Body of pancreas (tissue), 4 donors: ENCODE data around the gene ADAMTS3. TPM values are rescaled to one million over a fixed set of nuclear protein-coding genes. Genes with fewer than 3 reads are reported as not detected.

Experiments used
- ATAC-seq: fragments of 150-250 bp; one replicate; pipeline ENCODE4 v1.9.1; 2016
- DNase-seq, 4 donors: peaks; one replicate each; pipeline ENCODE4 v3.0.0-alpha.2; 2019
- H3K27ac ChIP-seq, 4 donors: fragments of 200-600 bp; sonication (generic); 1 replicate in 3 of 4; 2 replicates in 1 of 4; pipeline versions ENCODE4 v1.5.1 to v1.6.1; 2016 to 2019; ENCODE audit warnings: mild to moderate bottlenecking in 1 of 4, mixed read lengths in 1 of 4, moderate library complexity in 1 of 4
- H3K27me3 ChIP-seq, 2 donors: fragments of 200-600 bp; sonication (generic); one replicate each; pipeline ENCODE4 v1.6.0; 2016; ENCODE audit warnings: mild to moderate bottlenecking in 1 of 2
- H3K36me3 ChIP-seq, 2 donors: fragments of 200-600 bp; sonication (generic); replicated peaks in 1 of 2; 2 replicates each; pipeline ENCODE4 v1.5.1; 2016; ENCODE audit warnings: low read depth in 2 of 2; ENCODE audit not compliant: insufficient read depth in 1 of 2
- H3K4me1 ChIP-seq: fragments of 200-600 bp; sonication (generic); one replicate; pipeline ENCODE4 v1.6.0; 2016
- H3K4me3 ChIP-seq, 2 donors: fragments of 200-600 bp; sonication (generic); 1 replicate in 1 of 2; 2 replicates in 1 of 2; pipeline ENCODE4 v1.5.1; 2016 to 2019
- H3K9me3 ChIP-seq, 3 donors: fragments of 200-600 bp; sonication (generic); 1 replicate in 2 of 3; 2 replicates in 1 of 3; pipeline ENCODE4 v1.5.1; 2016
- POLR2A ChIP-seq, 3 donors: fragments of 450-650 bp; IDR thresholded peaks; one replicate each; pipeline ENCODE4 v1.6.1; 2016; ENCODE audit warnings: antibody characterized with exemption in 3 of 3, mild to moderate bottlenecking in 2 of 3
- WGBS, 2 donors: methylation state at CpG; one replicate each; pipeline ENCODE4 v1.1.5; 2017; 5-methylcytosine and 5-hydroxymethylcytosine counted together
- intact Hi-C: fragments of 100-400 bp; cut with DNase I; formaldehyde crosslinking; loops from one replicate; pipeline ENCODE4 v1.15.1; 2023
- total RNA-seq, 2 donors: library from RNA; depleted of rRNA; stranded (reverse); fragments of >200 nt; gene quantifications; one replicate each; pipeline ENCODE4 v1.1.0, GENCODE V29; 2016
- TF ChIP-seq, protein P1 (sequence below), 7 experiments: fragments of 450-650 bp in 4 of 7; fragments of 200-600 bp in 3 of 7; sonication (generic) in 3 of 7; IDR thresholded peaks; one replicate each; pipeline ENCODE4 v1.5.1; 2016 to 2019; ENCODE audit warnings: antibody characterized with exemption in 7 of 7

ADAMTS3 gene
- total RNA-seq, result under 1 TPM; 0.26 to 0.33 TPM

DNA sequence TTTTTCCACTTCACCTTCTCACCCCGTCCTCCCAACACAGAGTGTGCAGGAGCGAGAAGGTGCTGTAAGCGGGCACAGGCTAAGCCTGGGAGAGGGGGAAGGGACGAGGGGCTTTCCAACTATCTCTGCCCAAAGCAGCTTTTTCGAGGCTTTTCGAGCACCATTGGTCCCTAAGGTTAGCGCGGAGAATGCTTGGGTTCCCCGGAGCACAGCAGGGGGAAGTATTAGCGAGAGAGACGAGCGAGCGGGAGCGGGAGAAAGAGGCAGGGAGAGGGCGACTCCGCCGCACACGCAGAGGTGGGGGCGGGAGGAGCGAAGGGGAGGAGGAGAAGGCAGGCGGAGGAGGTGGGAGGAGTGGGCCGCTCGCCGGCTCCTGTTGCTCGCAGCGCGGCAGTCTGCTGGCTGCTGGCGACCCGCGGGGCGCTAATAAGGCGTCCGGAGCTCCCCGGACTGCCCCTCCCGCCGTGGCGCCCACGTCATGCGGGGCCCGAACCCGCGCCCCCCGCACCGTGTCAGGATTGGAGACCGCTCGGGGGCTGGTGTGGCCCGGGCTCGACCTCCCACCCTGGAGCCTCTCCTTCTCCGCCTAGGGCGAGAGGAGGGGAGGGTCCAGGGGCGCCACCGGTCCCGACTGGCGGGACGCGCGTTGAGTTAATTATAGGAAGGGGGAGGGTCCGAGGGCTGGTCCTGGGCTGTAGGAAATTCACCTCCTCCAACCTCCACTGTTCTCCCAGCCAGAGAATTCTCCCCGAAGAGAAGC lies at the start of gene ADAMTS3:
TSS of gene ADAMTS3 (minus strand) at position 263 of the 760 bp plus-strand sequence. CDS start 459 bp downstream, outside the sequence.
- TF ChIP-seq, protein P1, sequence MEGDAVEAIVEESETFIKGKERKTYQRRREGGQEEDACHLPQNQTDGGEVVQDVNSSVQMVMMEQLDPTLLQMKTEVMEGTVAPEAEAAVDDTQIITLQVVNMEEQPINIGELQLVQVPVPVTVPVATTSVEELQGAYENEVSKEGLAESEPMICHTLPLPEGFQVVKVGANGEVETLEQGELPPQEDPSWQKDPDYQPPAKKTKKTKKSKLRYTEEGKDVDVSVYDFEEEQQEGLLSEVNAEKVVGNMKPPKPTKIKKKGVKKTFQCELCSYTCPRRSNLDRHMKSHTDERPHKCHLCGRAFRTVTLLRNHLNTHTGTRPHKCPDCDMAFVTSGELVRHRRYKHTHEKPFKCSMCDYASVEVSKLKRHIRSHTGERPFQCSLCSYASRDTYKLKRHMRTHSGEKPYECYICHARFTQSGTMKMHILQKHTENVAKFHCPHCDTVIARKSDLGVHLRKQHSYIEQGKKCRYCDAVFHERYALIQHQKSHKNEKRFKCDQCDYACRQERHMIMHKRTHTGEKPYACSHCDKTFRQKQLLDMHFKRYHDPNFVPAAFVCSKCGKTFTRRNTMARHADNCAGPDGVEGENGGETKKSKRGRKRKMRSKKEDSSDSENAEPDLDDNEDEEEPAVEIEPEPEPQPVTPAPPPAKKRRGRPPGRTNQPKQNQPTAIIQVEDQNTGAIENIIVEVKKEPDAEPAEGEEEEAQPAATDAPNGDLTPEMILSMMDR (IDR thresholded peaks at IDR 0.05), result no peak
- TF ChIP-seq POLR2A (IDR thresholded peaks at IDR 0.05), result peak in 1 of 3 donors; percentile 26
- H3K4me3 ChIP-seq, result peak within 1 kb of the TSS; percentile 35 to 51
- intact Hi-C loops, result no loop called here
- ATAC-seq, result peak; percentile 80
- WGBS, 2 donors, result 1% methylated on average over 37 to 40 of the region's 59 CpGs
- H3K36me3 ChIP-seq, result no peaks in the 10 kb centered on the region
- DNase-seq, result peak; percentile 47 to 74 (median 50)
- no peaks in the 10 kb centered on the region for H3K27me3 ChIP-seq
- H3K27ac ChIP-seq, result peak within 1 kb of the TSS in 2 of 4 donors; percentile 27 to 49
- H3K4me1 ChIP-seq, result peaks cover 13% of the 10 kb centered on the region
- no peaks in the 10 kb centered on the region for H3K9me3 ChIP-seq

DNA sequence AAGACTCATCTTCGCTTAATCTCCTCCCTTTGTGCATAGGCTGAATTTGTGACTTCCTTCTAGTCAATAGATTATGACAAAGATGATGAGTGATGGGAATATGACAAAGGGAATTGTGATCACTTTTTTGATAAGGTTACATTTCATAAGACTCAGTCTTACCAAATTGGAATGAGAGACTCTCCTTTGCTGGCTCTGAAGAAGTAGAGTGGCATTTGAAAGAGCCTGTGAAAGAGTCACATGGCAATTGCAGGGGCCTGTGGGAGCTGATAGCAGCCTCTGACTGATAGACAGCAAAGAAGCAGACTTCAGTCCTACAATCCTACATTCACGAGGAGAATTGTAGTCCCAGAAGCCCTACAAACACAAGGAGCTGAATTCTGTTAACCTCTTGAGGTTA lies 44.9 kb upstream of the ADAMTS3 start:
- Histone ChIP-seq H3K27me3 (no peaks in the 10 kb centered on the region), H3K4me1 (no peaks in the 10 kb centered on the region), H3K27ac (no peak overlapping the region), H3K9me3 (no peaks in the 10 kb centered on the region), H3K4me3 (no peak overlapping the region), H3K36me3 (no peaks in the 10 kb centered on the region)
- 38 to 57% methylated on average over 2 of the region's 2 CpGs for WGBS, 2 donors
- ATAC-seq, result no peak
- no peak for DNase-seq
- intact Hi-C loops, result no loop called here
- TF ChIP-seq, protein P1 (IDR thresholded peaks at IDR 0.05), result no peak
- TF ChIP-seq POLR2A (IDR thresholded peaks at IDR 0.05), result no peak

DNA sequence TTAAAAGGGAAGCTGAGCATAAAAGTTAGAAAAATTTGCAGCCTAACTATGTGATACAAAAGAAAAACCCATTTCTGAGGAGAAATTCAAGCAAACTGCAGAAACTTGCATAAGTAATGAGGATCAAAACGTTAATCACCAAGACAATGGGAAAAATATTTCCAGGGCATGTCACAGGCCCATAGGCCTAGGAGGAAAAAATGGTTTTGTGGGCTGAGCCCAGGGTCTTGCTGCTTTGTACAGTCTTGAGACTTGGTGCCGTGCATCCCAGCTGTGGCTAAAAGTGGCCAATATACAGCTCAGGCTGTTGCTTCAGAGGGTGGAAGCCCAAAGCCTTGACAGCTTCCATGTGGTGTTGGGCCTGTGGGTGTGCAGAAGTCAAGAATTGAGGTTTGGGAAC lies 37.7 kb upstream of the ADAMTS3 start:
- intact Hi-C loops, result no loop called here
- TF ChIP-seq POLR2A (IDR thresholded peaks at IDR 0.05), result no peak
- TF ChIP-seq, protein P1 (IDR thresholded peaks at IDR 0.05), result no peak
- DNase-seq (no peak), ATAC-seq (no peak)
- Histone ChIP-seq H3K4me3 (no peak overlapping the region), H3K36me3 (no peaks in the 10 kb centered on the region), H3K27me3 (no peaks in the 10 kb centered on the region), H3K27ac (no peak overlapping the region), H3K4me1 (no peaks in the 10 kb centered on the region), H3K9me3 (peaks cover 0 to 7% (median 0%) of the 10 kb centered on the region in 3 donors)
- WGBS, 2 donors, result 58 to 65% methylated on average over 2 of the region's 2 CpGs

DNA sequence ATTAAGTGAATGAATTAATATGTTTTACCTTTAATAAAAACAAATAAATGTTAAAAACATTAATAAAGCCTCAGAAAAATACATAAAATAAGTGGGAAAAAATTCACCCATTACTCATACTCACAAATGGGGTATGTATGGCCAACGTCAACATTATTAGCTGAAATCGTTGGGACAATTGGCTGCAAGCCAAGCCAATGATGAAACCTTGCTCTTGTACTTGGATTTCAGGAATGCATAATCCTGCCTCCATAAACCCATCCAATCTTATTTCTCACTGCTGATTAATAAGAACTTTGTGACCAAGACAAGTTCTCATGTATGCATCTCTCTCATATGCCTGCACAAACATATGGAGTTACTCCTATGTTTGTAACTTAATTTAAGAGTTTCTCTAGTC lies 35.3 kb upstream of the ADAMTS3 start:
- DNase-seq (no peak), ATAC-seq (no peak)
- TF ChIP-seq, protein P1 (IDR thresholded peaks at IDR 0.05), result no peak
- no peak for TF ChIP-seq POLR2A (IDR thresholded peaks at IDR 0.05)
- Histone ChIP-seq H3K4me3 (no peak overlapping the region), H3K4me1 (no peaks in the 10 kb centered on the region), H3K36me3 (no peaks in the 10 kb centered on the region), H3K27me3 (no peaks in the 10 kb centered on the region), H3K27ac (no peak overlapping the region), H3K9me3 (peaks cover 0 to 7% (median 0%) of the 10 kb centered on the region in 3 donors)
- intact Hi-C loops, result no loop called here
- 31 to 34% methylated on average over 2 of the region's 2 CpGs for WGBS, 2 donors
